Right atrium auricular region (tissue), 2 donors: ENCODE results near the gene PLA2G4F. TPM values are rescaled to one million over a fixed set of nuclear protein-coding genes. Genes with fewer than 3 reads are reported as not detected.

Experiments used
- DNase-seq: peaks from one replicate; pipeline ENCODE4 v3.0.0-alpha.2; 2019; ENCODE audit warnings: low spot score
- H3K27ac ChIP-seq, 2 donors: fragments of 200-600 bp; sonication (generic); 1 replicate in 1 of 2; 2 replicates in 1 of 2; pipeline ENCODE4 v1.5.1; 2016 to 2019
- H3K27me3 ChIP-seq, 2 donors: fragments of 200-600 bp; sonication (generic); one replicate each; pipeline versions ENCODE4 v1.5.1 to v1.6.0; 2017 to 2019
- H3K36me3 ChIP-seq: fragments of 200-600 bp; sonication (generic); one replicate; pipeline ENCODE4 v1.5.1; 2016
- H3K4me1 ChIP-seq, 2 donors: fragments of 200-600 bp; sonication (generic); one replicate each; pipeline versions ENCODE4 v1.5.1 to v1.6.0; 2017 to 2019
- H3K4me3 ChIP-seq, 2 donors: fragments of 200-600 bp; sonication (generic); 1 replicate in 1 of 2; 2 replicates in 1 of 2; pipeline ENCODE4 v1.5.1; 2017 to 2019; ENCODE audit warnings: mild to moderate bottlenecking in 1 of 2, moderate library complexity in 1 of 2
- H3K9me3 ChIP-seq, 2 donors: fragments of 200-600 bp; sonication (generic); one replicate each; pipeline ENCODE4 v1.5.1; 2019
- CTCF ChIP-seq, 2 donors: fragments of 200-600 bp; sonication (generic); IDR thresholded peaks; one replicate each; pipeline ENCODE4 v1.5.1; 2019; ENCODE audit warnings: antibody characterized with exemption in 2 of 2
- total RNA-seq, 2 donors: library from RNA; depleted of rRNA; stranded (reverse); fragments of >200 nt; gene quantifications; one replicate each; pipeline ENCODE4 v1.1.0, GENCODE V29; 2016

PLA2G4F gene
- total RNA-seq, 2 donors from 2014 or later: 0.35 to 3.0 TPM

- no peaks in the 10 kb centered on the region for H3K27me3 ChIP-seq
- H3K36me3 ChIP-seq: peaks cover 99% of the 10 kb centered on the region
- no peak overlapping the region for H3K27ac ChIP-seq
- peaks cover 0 to 9% of the 10 kb centered on the region in 2 donors for H3K4me1 ChIP-seq
- no peaks in the 10 kb centered on the region for H3K9me3 ChIP-seq
- no peak for DNase-seq
- no peak overlapping the region for H3K4me3 ChIP-seq
- TF ChIP-seq CTCF (IDR thresholded peaks at IDR 0.05): no peak
Observed at GRCh38 chr15:42163947-42164550, 7.6 kb upstream of the PLA2G4F start.

GRCh38 chr15:42163291-42163690 lies 6.9 kb upstream of the PLA2G4F start:
- DNase-seq: no peak
- Histone ChIP-seq H3K9me3 (no peaks in the 10 kb centered on the region), H3K27ac (no peak overlapping the region), H3K27me3 (no peaks in the 10 kb centered on the region), H3K36me3 (peaks cover 91% of the 10 kb centered on the region), H3K4me3 (no peak overlapping the region), H3K4me1 (peaks cover 0 to 16% of the 10 kb centered on the region in 2 donors)
- TF ChIP-seq CTCF (IDR thresholded peaks at IDR 0.05): no peak

- no peak for DNase-seq
- H3K4me3 ChIP-seq: no peak overlapping the region
- H3K36me3 ChIP-seq: peaks cover 60% of the 10 kb centered on the region
- H3K27me3 ChIP-seq: no peaks in the 10 kb centered on the region
- peak overlapping the region; percentile 76 to 78 for H3K27ac ChIP-seq
- H3K9me3 ChIP-seq: no peaks in the 10 kb centered on the region
- TF ChIP-seq CTCF (IDR thresholded peaks at IDR 0.05): no peak
- H3K4me1 ChIP-seq: peaks cover 0 to 29% of the 10 kb centered on the region in 2 donors
Observed at GRCh38 chr15:42160136-42160535, 3.7 kb upstream of the PLA2G4F start.

DNA sequence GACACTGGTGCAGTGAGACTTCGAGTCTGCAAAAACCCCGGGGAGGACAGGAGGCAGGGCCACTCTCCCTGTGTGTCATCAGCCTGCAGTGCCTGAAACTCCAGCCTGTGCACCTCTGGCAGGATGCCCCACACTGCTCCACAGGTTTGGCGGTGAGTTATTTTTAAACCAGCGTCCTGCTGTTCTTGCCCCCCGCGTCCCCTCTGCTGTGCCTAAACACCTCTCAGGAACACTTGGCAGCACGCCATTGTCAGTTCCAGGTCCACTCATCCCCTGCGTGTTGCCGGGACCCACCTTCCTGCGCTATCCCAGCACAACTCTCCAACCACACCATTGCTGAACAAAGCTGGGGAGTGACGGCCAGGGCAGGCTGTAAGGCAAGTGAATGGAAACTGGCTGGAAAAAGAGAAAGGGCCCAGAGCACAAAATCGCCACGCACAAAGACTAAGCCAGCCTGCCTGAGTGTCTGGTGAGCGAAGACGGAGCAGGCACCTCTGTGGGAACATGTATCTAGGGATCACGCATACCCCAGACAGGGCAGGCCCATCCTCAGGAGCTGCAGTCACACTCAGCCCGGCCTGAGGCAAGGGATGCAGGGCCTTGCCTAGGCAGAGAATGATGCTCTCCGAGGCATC lies 3.1 kb upstream of the PLA2G4F start:
- no peaks in the 10 kb centered on the region for H3K9me3 ChIP-seq
- no peaks in the 10 kb centered on the region for H3K27me3 ChIP-seq
- TF ChIP-seq CTCF (IDR thresholded peaks at IDR 0.05): no peak
- no peak overlapping the region for H3K4me3 ChIP-seq
- DNase-seq: peak; percentile 69
- peak overlapping the region; percentile 76 to 78 for H3K27ac ChIP-seq
- H3K36me3 ChIP-seq: peaks cover 53% of the 10 kb centered on the region
- H3K4me1 ChIP-seq: peaks cover 0 to 30% of the 10 kb centered on the region in 2 donors

- H3K27ac ChIP-seq: peak overlapping the region; percentile 76 to 78
- H3K4me1 ChIP-seq: peaks cover 0 to 35% of the 10 kb centered on the region in 2 donors
- H3K27me3 ChIP-seq: no peaks in the 10 kb centered on the region
- no peaks in the 10 kb centered on the region for H3K9me3 ChIP-seq
- TF ChIP-seq CTCF (IDR thresholded peaks at IDR 0.05): no peak
- H3K4me3 ChIP-seq: no peak overlapping the region
- DNase-seq: no peak
- peaks cover 48% of the 10 kb centered on the region for H3K36me3 ChIP-seq
Observed at GRCh38 chr15:42158941-42159340, 2.5 kb upstream of the PLA2G4F start.
